ENCODE measurements around the gene TGFBR3. TPM values are rescaled to one million over a fixed set of nuclear protein-coding genes. Genes with fewer than 3 reads are reported as not detected.

TGFBR3 gene
- total RNA-seq, 1 experiment from 2014 or later: 14.5 TPM

- Histone ChIP-seq H3K36me3 (ENCODE audit: control insufficient read depth, insufficient read depth, low read length) (no peaks in the 10 kb centered on the region), H3K9me3 (ENCODE audit: control insufficient read depth, insufficient read depth, low read depth, low read length) (no peaks in the 10 kb centered on the region), H3K27ac (ENCODE audit: low read length) (peak overlapping the region; percentile 76), H3K4me3 (ENCODE audit: low read depth in 2 of 2, low read length in 2 of 2) (no peak overlapping the region), H3K4me1 (ENCODE audit: control insufficient read depth, insufficient read depth, low read length) (peaks cover 48% of the 10 kb centered on the region), H3K27me3 (ENCODE audit: control insufficient read depth, insufficient read depth, low read length) (no peaks in the 10 kb centered on the region)
- BruUV-seq (replicated peaks): no TSS peak
- ChIA-PET POLR2A (no interaction called here), CTCF (no interaction called here)
- intact Hi-C loops (cut with micrococcal nuclease; ENCODE audit: unreplicated experiment) (no loop called here), in situ Hi-C loops (cut with HindIII; ENCODE audit: low pct_unique_long_range_greater_than_20kb, low sequenced_read_pairs) (no loop called here)
- ATAC-seq (peak; percentile 90), DNase-seq (ENCODE audit: low read depth, low spot score) (no peak)
- TF ChIP-seq CTCF (IDR thresholded peaks at IDR 0.05): peak; percentile 4; the same call in 1 of the 2 replicates
- TF ChIP-seq POLR2AphosphoS5 (IDR thresholded peaks at IDR 0.05; ENCODE audit: low read depth, low read length): no peak
- TF ChIP-seq SIN3A (IDR thresholded peaks at IDR 0.05; ENCODE audit: borderline replicate concordance, insufficient read depth, low read depth, low read length): no peak
- no peak for TF ChIP-seq REST (IDR thresholded peaks at IDR 0.05; ENCODE audit: insufficient read depth in 1 of 2, low read depth in 2 of 2, low read length in 1 of 2)
- TF ChIP-seq TCF7L2 (IDR thresholded peaks at IDR 0.05; ENCODE audit: low read depth, low read length): 0 out of 2 replicates have a peak, but pooled peaks have one; percentile 38
These were observed 41.0 kb downstream of the TGFBR3 start for GRCh38 chr1:91844862-91845528.

- in situ Hi-C loops (cut with HindIII; ENCODE audit: low pct_unique_long_range_greater_than_20kb, low sequenced_read_pairs): no loop called here
- CTCF ChIA-PET: interaction anchor here (0.5 kb wide), 1 partner anchor 40 kb away, joined by 6 read pairs; no protein-coding TSS in a partner anchor
- Histone ChIP-seq H3K9me3 (ENCODE audit: control insufficient read depth, insufficient read depth, low read depth, low read length) (no peaks in the 10 kb centered on the region), H3K27ac (ENCODE audit: low read length) (peak overlapping the region; percentile 76; the same call in 1 of the 2 replicates), H3K36me3 (ENCODE audit: control insufficient read depth, insufficient read depth, low read length) (no peaks in the 10 kb centered on the region), H3K4me3 (ENCODE audit: low read depth in 2 of 2, low read length in 2 of 2) (no peak overlapping the region), H3K27me3 (ENCODE audit: control insufficient read depth, insufficient read depth, low read length) (no peaks in the 10 kb centered on the region), H3K4me1 (ENCODE audit: control insufficient read depth, insufficient read depth, low read length) (peaks cover 44% of the 10 kb centered on the region)
- TF ChIP-seq CTCF (IDR thresholded peaks at IDR 0.05): no peak
- TF ChIP-seq POLR2AphosphoS5 (IDR thresholded peaks at IDR 0.05; ENCODE audit: low read depth, low read length): no peak
- TF ChIP-seq SIN3A (IDR thresholded peaks at IDR 0.05; ENCODE audit: borderline replicate concordance, insufficient read depth, low read depth, low read length): no peak
- TF ChIP-seq TCF7L2 (IDR thresholded peaks at IDR 0.05; ENCODE audit: low read depth, low read length): no peak
- TF ChIP-seq REST (IDR thresholded peaks at IDR 0.05; ENCODE audit: insufficient read depth in 1 of 2, low read depth in 2 of 2, low read length in 1 of 2): no peak
- ATAC-seq (no peak), DNase-seq (ENCODE audit: low read depth, low spot score) (no peak)
- no TSS peak for BruUV-seq (replicated peaks)
- intact Hi-C loops (cut with micrococcal nuclease; ENCODE audit: unreplicated experiment): no loop called here
- POLR2A ChIA-PET: no interaction called here
These were observed 42.1 kb downstream of the TGFBR3 start for GRCh38 chr1:91843843-91844242.

Measured in Panc1 (cell line).